Ovary (tissue), 3 donors: ENCODE data around the gene C11orf54.

Source experiments
- CTCF ChIP-seq, 3 donors: fragments of 450-650 bp in 2 of 3; fragments of 200-600 bp in 1 of 3; IDR thresholded peaks; one replicate each; pipeline versions ENCODE4 v1.5.1 to v1.8.0; 2016 to 2022; ENCODE audit warnings: antibody characterized with exemption in 3 of 3, mild to moderate bottlenecking in 1 of 3
- POLR2A ChIP-seq: fragments of 450-650 bp; IDR thresholded peaks from one replicate; pipeline ENCODE4 v1.6.1; 2017; ENCODE audit warnings: antibody characterized with exemption, mild to moderate bottlenecking, moderate library complexity
- donor health status: DM: no; HTN: no; CAD: no.

- TF ChIP-seq POLR2A, result no peak
- TF ChIP-seq CTCF (IDR thresholded peaks at IDR 0.05), result no peak
Observed at GRCh38 chr11:93710239-93710638, 31.2 kb upstream of the C11orf54 start.
